Coronary artery (tissue), 2 donors: ENCODE data around the gene PNPT1.
"Not testable (repeated sequence)": the region's sequence is repeated elsewhere in the genome, so short reads cannot be mapped to it uniquely, and the experiment has no call there.

ENCODE experiments used
- DNase-seq: peaks from one replicate; pipeline ENCODE4 v3.0.0-alpha.2; 2017; ENCODE audit warnings: low spot score
- H3K27ac ChIP-seq, 2 donors: fragments of 200-600 bp; sonication (generic); one replicate each; pipeline ENCODE4 v1.5.1; 2016 to 2019
- H3K4me3 ChIP-seq: fragments of 200-600 bp; sonication (generic); 2 replicates; pipeline ENCODE4 v1.5.1; 2016; ENCODE audit warnings: mild to moderate bottlenecking, moderate library complexity
- TF ChIP-seq, protein P1 (sequence below): fragments of 200-600 bp; sonication (generic); IDR thresholded peaks from one replicate; pipeline ENCODE4 v1.5.1; 2019; ENCODE audit warnings: antibody characterized with exemption

Gene PNPT1

DNA sequence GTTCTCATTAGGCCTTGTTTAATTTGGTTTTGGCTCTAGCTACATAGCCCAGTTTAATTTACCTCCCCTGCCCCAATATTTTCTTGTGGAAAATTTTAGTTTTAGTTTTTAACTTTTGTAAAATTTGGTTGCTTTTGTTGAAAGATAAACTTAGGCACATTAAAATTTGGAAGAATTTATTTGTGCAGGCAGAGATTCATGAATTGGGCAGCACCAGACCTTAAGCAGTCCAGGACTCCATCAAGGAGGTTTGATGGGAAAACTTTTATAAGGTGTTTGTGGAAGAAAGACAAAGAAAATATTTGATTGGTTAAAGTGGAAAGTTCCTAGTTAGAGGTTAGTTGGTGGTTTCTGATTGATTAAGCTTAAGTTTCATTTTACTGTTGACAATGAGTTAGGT, 16.4 kb upstream of the PNPT1 start:
- no peak for DNase-seq
- TF ChIP-seq, protein P1, sequence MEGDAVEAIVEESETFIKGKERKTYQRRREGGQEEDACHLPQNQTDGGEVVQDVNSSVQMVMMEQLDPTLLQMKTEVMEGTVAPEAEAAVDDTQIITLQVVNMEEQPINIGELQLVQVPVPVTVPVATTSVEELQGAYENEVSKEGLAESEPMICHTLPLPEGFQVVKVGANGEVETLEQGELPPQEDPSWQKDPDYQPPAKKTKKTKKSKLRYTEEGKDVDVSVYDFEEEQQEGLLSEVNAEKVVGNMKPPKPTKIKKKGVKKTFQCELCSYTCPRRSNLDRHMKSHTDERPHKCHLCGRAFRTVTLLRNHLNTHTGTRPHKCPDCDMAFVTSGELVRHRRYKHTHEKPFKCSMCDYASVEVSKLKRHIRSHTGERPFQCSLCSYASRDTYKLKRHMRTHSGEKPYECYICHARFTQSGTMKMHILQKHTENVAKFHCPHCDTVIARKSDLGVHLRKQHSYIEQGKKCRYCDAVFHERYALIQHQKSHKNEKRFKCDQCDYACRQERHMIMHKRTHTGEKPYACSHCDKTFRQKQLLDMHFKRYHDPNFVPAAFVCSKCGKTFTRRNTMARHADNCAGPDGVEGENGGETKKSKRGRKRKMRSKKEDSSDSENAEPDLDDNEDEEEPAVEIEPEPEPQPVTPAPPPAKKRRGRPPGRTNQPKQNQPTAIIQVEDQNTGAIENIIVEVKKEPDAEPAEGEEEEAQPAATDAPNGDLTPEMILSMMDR: no peak
- Histone ChIP-seq H3K4me3 (no peak overlapping the region), H3K27ac (no peak overlapping the region)

DNA sequence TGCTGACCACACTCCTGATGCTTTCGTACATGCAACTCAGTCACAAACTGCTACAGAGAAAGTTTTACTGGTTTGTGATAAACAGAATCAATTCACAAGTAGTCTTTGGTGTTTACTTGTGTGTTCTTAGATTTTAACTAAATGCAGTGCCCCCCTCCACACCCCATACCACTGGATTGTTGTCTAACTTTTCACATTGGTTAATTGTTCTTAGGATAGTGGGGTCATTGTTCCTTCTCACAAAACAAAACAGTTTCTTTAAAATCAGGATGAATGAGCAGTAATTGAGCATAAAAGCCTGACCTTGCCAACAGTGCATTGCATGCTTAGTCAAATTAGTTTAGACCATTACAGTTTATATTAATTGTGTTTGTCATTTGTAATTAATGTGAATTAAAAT, 14.1 kb upstream of the PNPT1 start:
- Histone ChIP-seq H3K27ac (no peak overlapping the region), H3K4me3 (no peak overlapping the region)
- no peak for DNase-seq
- TF ChIP-seq, protein P1: no peak

DNA sequence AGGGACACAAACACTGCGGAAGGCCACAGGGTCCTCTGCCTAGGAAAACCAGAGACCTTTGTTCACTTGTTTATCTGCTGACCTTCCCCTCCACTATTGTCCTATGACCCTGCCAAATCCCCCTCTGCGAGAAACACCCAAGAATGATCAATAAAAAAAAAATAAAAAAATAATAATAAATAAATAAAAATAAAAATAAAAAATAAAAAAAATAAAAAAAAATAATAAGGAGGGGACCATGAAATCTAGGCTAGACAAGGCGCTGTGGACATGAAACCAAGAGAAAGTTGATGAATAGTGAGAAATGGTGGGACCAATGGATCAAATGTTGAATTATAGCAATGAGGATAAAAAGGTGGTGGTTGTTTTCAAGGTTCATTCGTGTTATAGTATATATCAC, 12.6 kb upstream of the PNPT1 start:
- not testable (repeated sequence) for H3K27ac ChIP-seq, DNase-seq, H3K4me3 ChIP-seq

DNA sequence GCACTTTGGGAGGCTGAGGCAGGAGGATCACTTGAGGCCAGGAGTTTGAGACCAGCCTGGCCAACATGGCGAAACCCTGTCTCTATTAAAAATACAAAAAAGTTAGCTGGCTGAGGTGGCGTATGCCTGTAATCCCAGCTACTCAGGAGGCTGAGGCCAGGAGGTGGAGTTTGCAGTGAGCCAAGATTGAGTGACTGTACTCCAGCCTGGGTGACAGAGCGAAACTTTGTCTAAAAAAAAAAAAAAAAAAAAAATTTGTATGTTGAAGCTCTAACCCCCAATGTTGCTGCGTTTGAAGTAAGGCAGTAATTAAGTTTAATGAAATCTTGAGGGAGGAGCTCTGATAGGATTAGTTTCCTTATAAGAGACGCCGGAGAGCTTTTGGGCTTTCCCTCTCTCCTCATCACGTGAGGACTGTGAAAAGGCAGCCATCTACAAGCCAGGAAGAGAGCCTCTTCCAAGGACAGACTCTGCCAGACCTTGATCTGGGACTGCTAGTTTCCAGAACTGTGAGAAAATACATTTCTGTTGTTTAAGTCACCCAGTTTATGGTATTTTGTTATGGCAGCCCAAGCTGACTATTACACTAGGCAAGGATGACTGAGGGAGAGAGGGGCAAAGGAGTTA, 11.5 kb upstream of the PNPT1 start:
- Histone ChIP-seq H3K4me3 (no peak overlapping the region), H3K27ac (no peak overlapping the region)
- TF ChIP-seq, protein P1: no peak
- no peak for DNase-seq

DNA sequence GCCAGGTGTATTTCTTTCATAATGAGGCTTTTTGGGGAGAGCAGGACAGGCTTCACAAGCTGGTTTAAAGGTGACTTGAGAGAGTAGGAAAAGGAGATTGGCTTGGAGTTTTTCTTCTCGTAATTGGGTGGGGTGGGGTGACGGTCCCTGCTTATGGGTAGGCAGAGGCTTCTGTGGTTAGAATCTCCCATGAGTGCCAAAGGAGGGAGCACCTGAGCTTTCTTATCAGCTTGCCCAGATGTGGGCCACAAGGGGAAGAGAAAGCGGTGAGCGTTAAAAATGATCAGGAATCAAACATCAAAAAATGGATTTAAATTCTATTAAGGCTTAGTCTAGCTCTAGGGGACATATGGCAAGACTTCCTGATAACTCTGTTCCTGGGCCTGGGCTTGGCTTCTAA, 9.7 kb upstream of the PNPT1 start:
- DNase-seq: no peak
- H3K27ac ChIP-seq: no peak overlapping the region
- TF ChIP-seq, protein P1: no peak
- no peak overlapping the region for H3K4me3 ChIP-seq

DNA sequence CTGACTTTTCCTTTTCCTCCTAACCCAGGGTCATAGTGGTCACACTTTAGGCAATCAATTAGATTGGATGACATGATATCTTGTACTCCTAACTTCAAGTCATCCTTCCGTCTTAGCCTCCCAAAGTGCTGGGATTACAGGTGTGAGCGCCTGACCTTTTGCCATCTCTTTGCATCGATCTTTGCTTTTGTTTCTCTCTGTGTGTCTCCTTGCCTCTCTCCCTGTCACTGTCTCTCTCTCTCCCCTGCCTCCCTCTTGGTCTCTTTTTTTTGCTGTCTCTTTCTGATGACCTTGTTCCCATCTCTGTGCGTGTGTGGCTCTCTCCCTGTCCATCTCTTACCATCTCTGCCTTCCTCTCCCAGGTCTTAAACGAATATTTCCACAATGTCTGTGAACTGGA, 904 bp downstream of the PNPT1 start:
- H3K27ac ChIP-seq, DNase-seq: not testable (repeated sequence)
- H3K4me3 ChIP-seq: peak overlapping the region; percentile 96

DNA sequence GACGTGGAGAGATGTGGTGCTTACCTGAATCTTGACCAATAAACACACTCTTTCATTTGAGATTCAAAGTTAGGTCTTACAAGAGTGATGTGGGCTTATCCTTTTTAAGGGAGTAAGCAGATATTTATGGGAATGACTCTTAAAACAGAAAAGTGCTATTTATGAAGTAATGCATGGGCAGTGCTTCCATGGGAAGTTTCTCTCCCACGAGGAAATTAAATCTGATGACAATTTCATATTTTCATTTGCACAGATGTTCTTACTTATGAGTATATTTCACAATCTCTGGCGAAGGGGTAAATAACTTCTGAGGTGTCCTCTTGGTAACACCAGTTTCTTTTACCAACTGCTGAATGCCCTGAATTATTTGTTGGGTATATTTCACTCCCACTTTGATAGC, 21.0 kb downstream of the PNPT1 start:
- DNase-seq: no peak
- TF ChIP-seq, protein P1: no peak
- H3K4me3 ChIP-seq: no peak overlapping the region
- no peak overlapping the region for H3K27ac ChIP-seq

DNA sequence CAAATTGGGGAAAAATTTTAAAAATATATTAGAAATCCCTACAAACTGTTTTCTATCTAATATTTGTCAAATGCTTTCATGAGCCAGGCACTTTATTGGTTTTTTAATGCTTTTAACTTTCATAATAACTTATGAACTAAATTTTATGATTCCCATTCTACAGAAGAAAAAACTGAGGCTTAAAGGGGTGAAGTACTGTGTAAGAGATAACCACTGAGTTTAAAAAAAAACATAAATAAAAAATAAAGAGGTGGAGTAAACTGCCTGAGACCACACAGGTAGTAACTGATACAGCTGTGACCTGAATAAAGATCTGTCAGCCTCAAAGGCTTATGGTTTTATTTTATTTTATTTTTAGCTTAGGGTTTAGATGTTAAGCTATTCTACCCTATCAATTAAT, 24.7 kb downstream of the PNPT1 start:
- no peak overlapping the region for H3K27ac ChIP-seq
- H3K4me3 ChIP-seq: no peak overlapping the region
- DNase-seq: no peak
- TF ChIP-seq, protein P1: no peak
